ENCODE measurements around the gene CFAP77.
"Not testable (repeated sequence)": the region's sequence is repeated elsewhere in the genome, so short reads cannot be mapped to it uniquely, and the experiment has no call there.

The CFAP77 gene

DNA sequence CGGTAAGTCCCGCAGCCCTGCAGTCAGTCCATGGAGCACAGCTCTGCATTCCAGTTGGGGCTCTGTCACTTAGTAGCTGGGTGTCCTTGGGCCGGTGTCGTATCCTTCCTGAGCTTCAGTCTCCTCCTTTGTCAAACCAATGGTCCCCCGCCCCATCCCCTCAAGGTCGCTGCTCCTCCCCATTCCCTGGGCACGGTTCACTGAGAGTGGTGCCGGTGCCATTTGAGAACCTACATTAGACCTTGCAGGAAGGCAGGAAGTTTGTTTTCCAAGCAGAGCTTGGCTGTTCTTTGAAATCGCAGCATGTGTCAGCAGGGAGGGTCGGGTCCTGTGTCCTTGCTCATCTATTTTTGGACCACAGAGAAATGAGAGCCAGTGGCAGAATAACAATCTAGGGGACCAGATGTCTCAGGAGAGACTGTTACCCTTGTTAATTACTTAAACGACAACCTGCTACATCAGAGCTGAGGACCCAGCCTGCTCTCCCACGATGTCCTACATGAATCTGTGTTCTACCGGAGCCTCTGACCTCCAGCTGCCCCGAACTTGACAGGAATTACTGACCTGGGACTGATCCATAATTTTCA lies 150.7 kb downstream of the CFAP77 start:
- in situ Hi-C loops (cut with MboI; ENCODE audit: low sequenced_read_pairs, unreplicated experiment): no loop called here
- TF ChIP-seq, protein P1, sequence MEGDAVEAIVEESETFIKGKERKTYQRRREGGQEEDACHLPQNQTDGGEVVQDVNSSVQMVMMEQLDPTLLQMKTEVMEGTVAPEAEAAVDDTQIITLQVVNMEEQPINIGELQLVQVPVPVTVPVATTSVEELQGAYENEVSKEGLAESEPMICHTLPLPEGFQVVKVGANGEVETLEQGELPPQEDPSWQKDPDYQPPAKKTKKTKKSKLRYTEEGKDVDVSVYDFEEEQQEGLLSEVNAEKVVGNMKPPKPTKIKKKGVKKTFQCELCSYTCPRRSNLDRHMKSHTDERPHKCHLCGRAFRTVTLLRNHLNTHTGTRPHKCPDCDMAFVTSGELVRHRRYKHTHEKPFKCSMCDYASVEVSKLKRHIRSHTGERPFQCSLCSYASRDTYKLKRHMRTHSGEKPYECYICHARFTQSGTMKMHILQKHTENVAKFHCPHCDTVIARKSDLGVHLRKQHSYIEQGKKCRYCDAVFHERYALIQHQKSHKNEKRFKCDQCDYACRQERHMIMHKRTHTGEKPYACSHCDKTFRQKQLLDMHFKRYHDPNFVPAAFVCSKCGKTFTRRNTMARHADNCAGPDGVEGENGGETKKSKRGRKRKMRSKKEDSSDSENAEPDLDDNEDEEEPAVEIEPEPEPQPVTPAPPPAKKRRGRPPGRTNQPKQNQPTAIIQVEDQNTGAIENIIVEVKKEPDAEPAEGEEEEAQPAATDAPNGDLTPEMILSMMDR (IDR thresholded peaks at IDR 0.05; ENCODE audit: borderline replicate concordance, control extremely low read depth, extremely low read depth, insufficient read depth, missing control alignments): no peak
- DNase-seq (ENCODE audit: low spot score): no peak

DNA sequence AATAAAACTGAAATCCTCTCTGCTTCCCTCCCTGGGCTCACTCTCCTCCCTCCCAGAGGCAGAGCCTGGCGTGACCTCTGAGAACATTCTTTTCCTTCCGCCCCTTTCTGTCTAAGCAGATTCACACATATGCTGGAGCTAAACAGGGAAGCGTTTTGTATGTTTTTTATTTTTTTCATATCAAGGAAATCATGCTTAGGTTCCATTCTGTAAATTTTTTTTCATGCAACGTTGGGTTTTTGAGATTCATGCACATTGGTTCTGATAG lies 152.2 kb downstream of the CFAP77 start:
- TF ChIP-seq, protein P1 (IDR thresholded peaks at IDR 0.05; ENCODE audit: borderline replicate concordance, control extremely low read depth, extremely low read depth, insufficient read depth, missing control alignments): no peak
- in situ Hi-C loops (cut with MboI; ENCODE audit: low sequenced_read_pairs, unreplicated experiment): no loop called here

DNA sequence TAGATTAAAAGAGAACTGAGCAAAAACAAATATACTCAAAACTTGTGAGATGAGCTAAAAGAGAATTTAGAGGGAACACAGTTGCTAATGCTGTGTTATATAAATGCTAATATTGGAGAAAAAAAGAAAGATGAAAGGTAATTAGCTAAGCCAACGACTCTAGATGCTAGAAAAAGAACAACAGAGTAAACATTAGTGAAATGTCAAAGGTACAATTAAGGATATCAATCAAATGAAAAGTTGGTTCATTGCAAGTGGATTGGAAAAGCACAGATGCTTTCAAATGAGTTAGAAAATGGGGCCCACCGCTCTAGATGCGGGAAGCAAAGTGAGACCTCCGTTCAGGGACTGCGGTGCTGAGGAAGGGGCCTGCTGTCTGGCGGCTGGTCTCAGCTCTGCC lies 154.5 kb downstream of the CFAP77 start:
- TF ChIP-seq, protein P1 (IDR thresholded peaks at IDR 0.05; ENCODE audit: borderline replicate concordance, control extremely low read depth, extremely low read depth, insufficient read depth, missing control alignments): no peak
- in situ Hi-C loops (cut with MboI; ENCODE audit: low sequenced_read_pairs, unreplicated experiment): no loop called here
- no peak for DNase-seq (ENCODE audit: low spot score)

More for the DNA sequence above, 152.2 kb downstream of the CFAP77 start:
- DNase-seq (ENCODE audit: low spot score): no peak

DNA sequence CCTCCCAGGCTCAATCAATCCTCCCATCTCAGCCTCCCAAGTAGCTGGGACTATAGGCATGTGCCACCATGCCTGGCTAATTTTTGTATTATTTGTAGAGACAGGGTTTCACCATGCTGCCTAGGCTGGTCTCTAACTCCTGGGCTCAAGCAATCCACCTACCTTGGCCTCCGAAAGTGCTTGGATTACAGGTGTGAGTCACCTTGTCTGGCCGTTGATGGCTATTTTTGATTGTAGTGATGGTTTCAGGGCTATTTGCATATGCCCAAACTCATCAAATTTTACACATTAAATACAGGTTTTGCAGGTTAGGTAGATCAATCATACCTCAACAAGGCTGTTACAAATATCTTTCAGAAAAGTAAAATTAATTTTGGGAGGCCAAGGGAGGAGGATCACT lies 158.8 kb downstream of the CFAP77 start:
- DNase-seq (ENCODE audit: low spot score); in situ Hi-C loops (cut with MboI; ENCODE audit: low sequenced_read_pairs, unreplicated experiment): not testable (repeated sequence)

DNA sequence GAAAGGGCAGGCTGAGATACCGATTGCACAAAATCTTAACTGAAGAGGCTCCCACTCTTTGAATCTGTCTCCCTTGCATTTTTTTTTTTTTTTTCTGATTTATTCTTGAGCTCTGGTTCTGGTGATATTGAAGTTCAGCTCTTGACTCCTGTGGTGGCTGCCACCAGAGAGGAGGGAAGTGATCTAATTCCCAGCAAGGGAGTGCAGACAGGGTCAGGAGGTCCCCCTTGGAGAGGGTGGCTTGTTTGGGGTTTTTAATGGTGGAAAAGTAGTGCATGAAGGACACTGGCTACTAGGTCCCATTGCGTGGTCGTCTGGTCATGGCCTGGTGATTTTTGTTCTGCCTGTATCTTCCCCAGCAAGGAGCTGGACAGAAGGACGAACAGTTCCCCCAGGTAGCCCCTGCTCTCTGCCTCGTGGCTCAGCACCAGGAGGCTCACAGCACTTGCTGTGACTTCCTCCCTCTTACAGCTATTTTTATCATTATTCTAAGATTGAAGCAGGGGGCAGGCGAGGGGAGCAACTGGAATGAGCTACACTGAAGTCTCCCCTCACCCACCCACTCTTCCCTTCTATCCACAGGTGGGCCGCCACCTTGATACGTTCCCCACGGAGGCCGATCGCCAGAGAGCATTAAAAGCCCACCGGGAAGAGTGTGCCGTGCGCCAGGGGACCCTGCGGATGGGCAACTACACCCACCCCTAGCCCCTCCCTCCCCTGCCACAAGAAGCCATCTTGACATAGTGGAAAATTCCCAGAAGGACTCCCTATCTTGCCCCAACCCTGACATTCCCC lies 162.0 kb downstream of the CFAP77 start:
- no peak for DNase-seq (ENCODE audit: low spot score)
- TF ChIP-seq, protein P1 (IDR thresholded peaks at IDR 0.05; ENCODE audit: borderline replicate concordance, control extremely low read depth, extremely low read depth, insufficient read depth, missing control alignments): no peak
- in situ Hi-C loops (cut with MboI; ENCODE audit: low sequenced_read_pairs, unreplicated experiment): loop anchor here (10.0 kb wide), 1 partner anchor 157 kb away; the partner anchor contains the start of gene CFAP77

DNA sequence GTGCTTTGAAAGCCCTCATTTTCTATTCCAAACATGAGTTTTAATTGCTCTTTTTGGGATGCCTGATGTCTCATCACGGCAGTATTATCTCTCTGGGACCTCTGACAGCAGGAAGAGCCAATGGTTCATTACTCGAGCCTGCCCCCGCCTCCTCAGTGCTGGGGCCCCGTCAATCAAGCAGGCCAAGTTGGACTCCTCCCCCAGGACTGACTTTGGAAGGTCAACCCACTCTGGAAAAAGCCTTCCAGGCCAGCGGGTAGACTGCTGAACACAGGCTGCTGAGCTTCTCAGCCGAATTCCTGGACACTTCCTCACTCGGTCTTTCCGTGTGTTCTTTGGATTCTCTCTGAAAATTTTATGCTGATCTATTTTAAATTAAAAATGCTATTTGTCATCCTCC lies 162.9 kb downstream of the CFAP77 start:
- TF ChIP-seq, protein P1 (IDR thresholded peaks at IDR 0.05; ENCODE audit: borderline replicate concordance, control extremely low read depth, extremely low read depth, insufficient read depth, missing control alignments): no peak
- in situ Hi-C loops (cut with MboI; ENCODE audit: low sequenced_read_pairs, unreplicated experiment): loop anchor here (10.0 kb wide), 1 partner anchor 158 kb away; the partner anchor contains the start of gene CFAP77
- no peak for DNase-seq (ENCODE audit: low spot score)

DNA sequence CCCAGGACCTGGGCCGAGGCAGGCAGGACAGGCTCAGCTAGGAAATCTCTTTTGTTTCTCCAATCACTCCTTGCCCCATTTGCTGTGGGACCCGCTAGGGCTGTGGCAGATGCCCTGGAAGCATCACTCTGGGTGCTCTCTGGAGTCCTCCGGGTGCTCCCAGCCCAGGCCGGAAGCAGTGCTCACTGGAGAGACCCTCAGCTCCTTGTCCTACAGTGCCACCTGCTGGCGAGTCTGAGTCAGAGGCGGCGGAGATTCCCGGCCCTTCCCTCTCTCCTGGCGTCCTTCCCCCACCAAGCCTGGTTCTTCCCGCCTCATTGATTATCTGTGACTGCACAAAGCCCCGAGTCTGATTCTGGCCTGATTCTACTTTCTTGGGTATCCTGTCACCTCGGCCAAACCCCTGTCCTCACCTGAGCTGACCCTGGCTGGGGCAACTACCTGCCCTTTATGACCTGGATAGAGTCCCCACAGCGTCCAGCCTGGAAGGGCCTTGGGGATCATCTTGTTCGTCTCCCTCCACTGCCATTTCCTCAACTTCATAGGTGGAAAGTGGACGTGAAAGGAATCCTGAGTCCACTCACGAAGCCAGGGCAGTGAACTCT lies 165.1 kb downstream of the CFAP77 start:
- peak; percentile 82 for DNase-seq (ENCODE audit: low spot score)
- in situ Hi-C loops (cut with MboI; ENCODE audit: low sequenced_read_pairs, unreplicated experiment): loop anchor here (10.0 kb wide), 1 partner anchor 160 kb away; the partner anchor contains the start of gene CFAP77
- TF ChIP-seq, protein P1 (IDR thresholded peaks at IDR 0.05; ENCODE audit: borderline replicate concordance, control extremely low read depth, extremely low read depth, insufficient read depth, missing control alignments): peak; percentile 61
